OCI-LY3 (cell line): ENCODE measurements around the gene VSX1.

Experiments used
- H2AFZ ChIP-seq: fragments of 200-600, 300-600 bp; shearing (Covaris generic); 2 replicates; pipeline ENCODE4 v1.6.0; 2014; ENCODE audit warnings: antibody characterized with exemption, low read depth, low read length
- H3K27ac ChIP-seq: fragments of 200-600, 300-600 bp; sonication (generic); 2 replicates; pipeline ENCODE4 v1.5.1; 2014; ENCODE audit warnings: mild to moderate bottlenecking, low read length, moderate library complexity, mixed read lengths
- H3K27me3 ChIP-seq: fragments of 200-600, 300-600 bp; sonication (generic); 2 replicates; pipeline ENCODE4 v1.6.1; 2014; ENCODE audit warnings: low read depth, low read length, mixed read lengths
- H3K36me3 ChIP-seq: fragments of 200-600, 300-600 bp; sonication (generic); replicated peaks from 2 replicates; pipeline ENCODE3; 2014; ENCODE audit warnings: low read depth, low read length, mixed read lengths
- H3K4me1 ChIP-seq: fragments of 300-600, 200-600 bp; sonication (generic); 2 replicates; pipeline ENCODE4 v1.6.1; 2014; ENCODE audit warnings: low read length, mixed read lengths
- H3K4me2 ChIP-seq: fragments of 200-600, 300-600 bp; sonication (generic); 2 replicates; pipeline ENCODE4 v1.6.1; 2014; ENCODE audit warnings: low read length, mixed read lengths
- H3K4me3 ChIP-seq: fragments of 300-600, 200-600 bp; sonication (generic); 2 replicates; pipeline ENCODE4 v1.5.1; 2014; ENCODE audit warnings: antibody characterized with exemption, mild to moderate bottlenecking, low read length, moderate library complexity
- H3K79me2 ChIP-seq: fragments of 300-600, 200-600 bp; shearing (Covaris generic); 2 replicates; pipeline ENCODE4 v1.6.1; 2014; ENCODE audit warnings: mild to moderate bottlenecking, low read length, mixed read lengths
- H3K9ac ChIP-seq: fragments of 300-600, 200-600 bp; shearing (Covaris generic); 2 replicates; pipeline ENCODE4 v1.6.0; 2014; ENCODE audit warnings: mild to moderate bottlenecking, low read length, moderate library complexity
- H3K9me3 ChIP-seq: fragments of 200-600, 300-600 bp; shearing (Covaris generic); 2 replicates; pipeline ENCODE4 v1.6.1; 2014; ENCODE audit warnings: low read length, mixed read lengths; ENCODE audit not compliant: insufficient read depth
- H4K20me1 ChIP-seq: fragments of 200-600, 300-600 bp; sonication (generic); 2 replicates; pipeline ENCODE4 v1.6.1; 2016; ENCODE audit warnings: low read length, mixed read lengths; ENCODE audit not compliant: insufficient read depth
- CTCF ChIP-seq: fragments of 200-600, 300-600 bp; sonication (generic); IDR thresholded peaks from 2 replicates; pipeline ENCODE4 v1.5.1; 2014; ENCODE audit warnings: antibody characterized with exemption, low read length, low read depth
- EZH2phosphoT487 ChIP-seq: fragments of 200-600 bp; shearing (Covaris generic); IDR thresholded peaks from 2 replicates; pipeline ENCODE4 v1.6.1; 2018; ENCODE audit warnings: antibody characterized with exemption, mixed run types, low read depth

VSX1 gene

DNA sequence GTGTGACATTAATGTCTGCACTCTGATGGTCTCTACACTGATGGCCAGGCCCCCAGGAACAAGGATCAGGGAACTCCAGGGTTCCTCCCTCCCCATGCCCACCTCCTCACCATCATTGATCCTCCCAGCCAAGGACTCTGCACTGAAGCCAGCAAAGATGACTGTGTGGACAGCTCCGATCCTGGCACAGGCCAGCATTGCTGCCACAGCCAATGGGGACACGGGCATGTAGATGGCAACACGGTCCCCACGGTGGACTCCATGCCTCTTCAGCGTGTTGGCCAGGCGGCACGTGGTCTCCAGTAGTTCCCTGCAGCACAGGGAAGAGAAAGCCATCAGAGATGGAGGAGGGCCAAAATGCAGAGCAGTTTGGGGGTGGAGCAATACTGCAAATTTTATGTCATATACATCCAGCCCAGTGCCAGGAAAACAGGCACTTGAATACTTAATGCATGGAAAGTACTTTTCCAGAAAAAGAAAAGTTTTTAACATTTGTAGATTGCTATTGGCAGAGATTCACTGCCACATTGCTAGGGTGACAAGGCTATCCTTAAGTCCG, 51.2 kb downstream of the VSX1 start:
- Histone ChIP-seq H3K9ac (no peak overlapping the region), H3K79me2 (no peaks in the 10 kb centered on the region), H3K27ac (no peak overlapping the region), H3K36me3 (no peaks in the 10 kb centered on the region), H3K9me3 (no peaks in the 10 kb centered on the region), H4K20me1 (no peaks in the 10 kb centered on the region), H3K27me3 (no peaks in the 10 kb centered on the region), H3K4me2 (no peak overlapping the region), H3K4me1 (peaks cover 2% of the 10 kb centered on the region), H3K4me3 (no peak overlapping the region), H2AFZ (no peak overlapping the region)
- no peak for TF ChIP-seq EZH2phosphoT487
- no peak for TF ChIP-seq CTCF

DNA sequence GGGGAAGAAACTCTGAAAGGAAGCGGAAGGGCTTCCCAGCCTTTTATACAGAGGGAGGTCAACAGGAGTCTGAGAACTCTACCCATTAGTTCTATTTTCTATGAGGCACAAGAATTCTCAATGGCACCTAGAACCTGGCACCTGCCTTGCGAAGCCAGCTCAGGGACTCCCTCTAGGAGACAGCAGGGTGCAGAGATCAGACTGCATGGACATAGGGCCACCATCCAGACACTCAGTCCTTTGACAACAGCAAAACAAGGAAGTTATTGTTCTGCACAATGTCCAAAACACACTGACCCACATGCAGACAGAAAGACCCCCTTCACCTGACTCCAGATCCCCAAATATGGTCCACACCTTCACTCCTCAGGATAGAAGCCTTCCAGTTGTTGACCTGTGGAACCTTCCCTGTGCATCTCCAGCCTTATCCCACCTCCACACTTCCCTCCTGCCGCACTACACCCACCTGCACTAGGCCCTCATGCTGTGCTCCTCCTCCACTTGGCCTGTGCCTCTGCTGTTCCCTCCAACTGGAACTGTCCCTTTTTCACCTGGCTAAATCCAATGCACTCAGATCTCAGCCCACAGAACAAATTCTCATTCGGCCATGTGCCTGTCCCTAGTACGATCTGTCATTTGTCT, 51.8 kb downstream of the VSX1 start:
- no peak overlapping the region for H3K4me3 ChIP-seq
- no peaks in the 10 kb centered on the region for H3K4me1 ChIP-seq
- H3K36me3 ChIP-seq = no peaks in the 10 kb centered on the region
- no peak overlapping the region for H3K27ac ChIP-seq
- no peaks in the 10 kb centered on the region for H3K79me2 ChIP-seq
- no peak overlapping the region for H2AFZ ChIP-seq
- no peak overlapping the region for H3K9ac ChIP-seq
- no peak overlapping the region for H3K4me2 ChIP-seq
- H4K20me1 ChIP-seq = no peaks in the 10 kb centered on the region
- no peaks in the 10 kb centered on the region for H3K9me3 ChIP-seq
- TF ChIP-seq EZH2phosphoT487 = no peak
- TF ChIP-seq CTCF = no peak
- H3K27me3 ChIP-seq = no peaks in the 10 kb centered on the region

GRCh38 chr20:25025986-25026605, 55.8 kb downstream of the VSX1 start:
- Histone ChIP-seq H3K27ac (no peak overlapping the region), H3K27me3 (no peaks in the 10 kb centered on the region), H3K4me1 (no peaks in the 10 kb centered on the region), H3K4me2 (no peak overlapping the region), H3K9ac (no peak overlapping the region), H2AFZ (no peak overlapping the region), H3K4me3 (no peak overlapping the region), H3K9me3 (no peaks in the 10 kb centered on the region), H3K36me3 (no peaks in the 10 kb centered on the region), H3K79me2 (no peaks in the 10 kb centered on the region), H4K20me1 (no peaks in the 10 kb centered on the region)
- TF ChIP-seq EZH2phosphoT487 (no peak), CTCF (no peak)
